HG03097 (cell line): ENCODE results near the gene TIRAP.
A peak's percentile ranks its signal among the peaks of the same experiment; 100 is the strongest.

ENCODE experiments used
- ATAC-seq: cut with Tn5 transposase; IDR thresholded peaks from one replicate; pipeline ENCODE4 v1.9.1; 2021; ENCODE audit not compliant: unreplicated experiment, low FRiP score

The TIRAP gene

GRCh38 chr11:126318574-126319373, 35.9 kb downstream of the TIRAP start:
- peak; percentile 88 for ATAC-seq

GRCh38 chr11:126319374-126319740, 36.5 kb downstream of the TIRAP start:
- no peak for ATAC-seq

GRCh38 chr11:126322996-126323395, 40.1 kb downstream of the TIRAP start:
- ATAC-seq = no peak

GRCh38 chr11:126327281-126328000, 44.5 kb downstream of the TIRAP start:
- no peak for ATAC-seq

- ATAC-seq = no peak
Measured at GRCh38 chr11:126328001-126328390, 45.1 kb downstream of the TIRAP start.

- no peak for ATAC-seq
Measured at GRCh38 chr11:126328444-126328843, 45.6 kb downstream of the TIRAP start.

- ATAC-seq = no peak
Measured at GRCh38 chr11:126328938-126329643, 46.2 kb downstream of the TIRAP start.

- no peak for ATAC-seq
Measured at GRCh38 chr11:126329644-126330211, 46.8 kb downstream of the TIRAP start.

GRCh38 chr11:126331286-126331685, 48.4 kb downstream of the TIRAP start:
- ATAC-seq = no peak

- ATAC-seq = no peak
Measured at GRCh38 chr11:126332221-126332711, 49.4 kb downstream of the TIRAP start.

GRCh38 chr11:126333142-126333541, 50.2 kb downstream of the TIRAP start:
- no peak for ATAC-seq

- ATAC-seq = no peak
Measured at GRCh38 chr11:126334659-126335462, 52.0 kb downstream of the TIRAP start.

GRCh38 chr11:126335463-126335760, 52.5 kb downstream of the TIRAP start:
- no peak for ATAC-seq

- no peak for ATAC-seq
Measured at GRCh38 chr11:126336138-126336541, 53.2 kb downstream of the TIRAP start.

- ATAC-seq = no peak
Measured at GRCh38 chr11:126336671-126337101, 53.8 kb downstream of the TIRAP start.

- ATAC-seq = no peak
Measured at GRCh38 chr11:126337126-126337473, 54.2 kb downstream of the TIRAP start.

- no peak for ATAC-seq
Measured at GRCh38 chr11:126337474-126338241, 54.8 kb downstream of the TIRAP start.

GRCh38 chr11:126338346-126339055, 55.6 kb downstream of the TIRAP start:
- no peak for ATAC-seq
